DOHH2 (cell line): ENCODE measurements around the gene LIPA.

Source experiments
- H3F3A ChIP-seq: fragments of 200-600 bp; sonication (generic), shearing (Covaris generic); 2 replicates; pipeline ENCODE4 v1.6.0; 2016; ENCODE audit warnings: antibody characterized with exemption, mild to moderate bottlenecking; ENCODE audit not compliant: control insufficient read depth, insufficient read depth
- H3K27ac ChIP-seq: fragments of 200-600 bp; sonication (generic); 2 replicates; pipeline ENCODE4 v1.5.1; 2014; ENCODE audit warnings: low read depth, mild to moderate bottlenecking, low read length, moderate library complexity
- H3K27me3 ChIP-seq: fragments of 200-600 bp; sonication (generic); 2 replicates; pipeline ENCODE4 v1.6.1; 2014; ENCODE audit warnings: mild to moderate bottlenecking, low read length, mixed read lengths; ENCODE audit not compliant: control insufficient read depth
- H3K36me3 ChIP-seq: fragments of 200-600 bp; sonication (generic); 2 replicates; pipeline ENCODE4 v1.6.1; 2014; ENCODE audit warnings: mild to moderate bottlenecking, low read length, moderate library complexity, mixed read lengths; ENCODE audit not compliant: control insufficient read depth
- H3K4me1 ChIP-seq: fragments of 200-600 bp; sonication (generic); 2 replicates; pipeline ENCODE4 v1.6.1; 2014; ENCODE audit warnings: mild to moderate bottlenecking, low read length, mixed read lengths; ENCODE audit not compliant: control insufficient read depth
- H3K4me2 ChIP-seq: fragments of 200-600 bp; sonication (generic); 2 replicates; pipeline ENCODE4 v1.6.0; 2014; ENCODE audit warnings: mild to moderate bottlenecking, low read length, moderate library complexity
- H3K4me3 ChIP-seq: fragments of 200-600 bp; sonication (generic); 2 replicates; pipeline ENCODE4 v1.5.1; 2014; ENCODE audit warnings: mild to moderate bottlenecking, low read length, mixed read lengths
- H3K79me2 ChIP-seq: fragments of 200-600 bp; sonication (generic); 2 replicates; pipeline ENCODE4 v1.6.1; 2014; ENCODE audit warnings: mild to moderate bottlenecking, low read length, mixed read lengths; ENCODE audit not compliant: control insufficient read depth
- H3K9me2 ChIP-seq: fragments of 200-600 bp; sonication (generic); replicated peaks from 2 replicates; pipeline ENCODE4 v1.6.1; 2014; ENCODE audit warnings: mild to moderate bottlenecking, low read length, mixed read lengths; ENCODE audit not compliant: control insufficient read depth
- H3K9me3 ChIP-seq: fragments of 200-600 bp; sonication (generic); 2 replicates; pipeline ENCODE4 v1.6.1; 2014; ENCODE audit warnings: antibody characterized with exemption, low read length, mixed read lengths; ENCODE audit not compliant: control insufficient read depth, insufficient read depth
- H4K20me1 ChIP-seq: fragments of 200-600 bp; sonication (generic); 2 replicates; pipeline ENCODE4 v1.6.0; 2014; ENCODE audit warnings: low read depth, mild to moderate bottlenecking, antibody characterized with exemption, low read length, moderate library complexity; ENCODE audit not compliant: control insufficient read depth, insufficient read depth
- CTCF ChIP-seq: fragments of 200-600 bp; sonication (generic); IDR thresholded peaks from one replicate; pipeline ENCODE4 v1.5.1; 2014; ENCODE audit warnings: antibody characterized with exemption, mild to moderate bottlenecking, low read depth, low read length; ENCODE audit not compliant: poor library complexity, severe bottlenecking
- EZH2phosphoT487 ChIP-seq: fragments of 200-600 bp; sonication (generic); IDR thresholded peaks from 2 replicates; pipeline ENCODE4 v1.6.1; 2017; ENCODE audit warnings: borderline replicate concordance, mild to moderate bottlenecking, antibody characterized with exemption, low read length, moderate library complexity, mixed read lengths

LIPA gene

DNA sequence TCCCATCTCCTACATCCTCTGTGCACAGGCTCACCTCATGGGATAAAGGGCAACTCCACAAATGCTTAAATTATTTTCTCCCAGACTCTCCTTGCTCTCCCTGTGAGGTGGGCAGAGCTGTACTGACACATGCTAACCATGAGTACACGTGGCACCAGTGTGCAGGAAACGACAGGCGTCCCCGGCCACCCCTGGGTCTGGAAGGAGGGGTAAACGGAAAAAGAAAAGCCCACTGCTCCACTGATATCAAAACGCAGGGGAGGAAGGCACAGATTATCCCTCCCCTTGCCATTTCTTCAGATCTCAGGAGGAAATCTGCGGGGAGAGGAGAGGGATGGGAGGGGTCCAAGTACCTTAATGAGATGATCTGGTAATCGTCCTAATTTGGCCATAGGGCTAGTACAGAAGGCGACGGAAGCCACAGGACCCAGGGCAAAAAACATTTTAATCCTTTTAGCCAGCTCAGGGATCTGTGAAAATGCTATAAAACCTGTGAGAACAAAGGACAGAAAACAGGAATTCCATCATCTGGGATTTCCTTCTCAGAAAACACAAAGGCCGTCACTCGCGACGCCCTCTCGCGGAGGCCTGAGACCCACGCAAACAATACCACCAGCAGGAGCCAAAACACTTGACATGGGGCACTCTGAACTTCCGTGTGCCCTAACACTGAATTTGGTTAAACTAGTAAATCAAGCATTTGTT lies 26.7 kb downstream of the LIPA start:
- Histone ChIP-seq H3F3A (no peaks in the 10 kb centered on the region), H3K4me2 (no peak overlapping the region), H3K79me2 (no peaks in the 10 kb centered on the region), H3K36me3 (no peaks in the 10 kb centered on the region), H3K9me2 (no peaks in the 10 kb centered on the region), H3K9me3 (no peaks in the 10 kb centered on the region), H3K4me1 (no peaks in the 10 kb centered on the region), H3K4me3 (no peak overlapping the region), H3K27me3 (no peaks in the 10 kb centered on the region), H3K27ac (no peak overlapping the region), H4K20me1 (no peaks in the 10 kb centered on the region)
- no peak for TF ChIP-seq EZH2phosphoT487

DNA sequence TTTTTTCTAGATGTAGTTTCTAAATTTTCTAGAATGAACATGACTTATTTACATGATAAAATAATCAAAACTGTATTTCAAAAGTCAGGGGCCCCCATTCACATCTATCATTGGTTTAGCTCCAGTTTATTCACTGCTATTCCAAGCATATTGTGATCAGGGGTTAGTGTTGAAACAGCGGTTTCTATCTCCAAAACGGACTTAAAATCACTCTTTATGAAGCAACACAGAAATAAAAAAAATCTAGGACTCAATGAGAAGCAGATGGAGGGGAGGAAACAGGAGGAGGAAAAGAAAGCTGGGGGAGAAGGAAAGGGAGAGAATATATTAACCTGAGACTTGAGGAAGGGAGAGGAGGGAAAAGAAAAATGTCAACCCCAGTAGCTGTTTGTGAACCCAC lies 29.7 kb downstream of the LIPA start:
- TF ChIP-seq CTCF (no peak), EZH2phosphoT487 (no peak)
- Histone ChIP-seq H4K20me1 (no peaks in the 10 kb centered on the region), H3K27ac (no peak overlapping the region), H3K9me3 (no peaks in the 10 kb centered on the region), H3K79me2 (no peaks in the 10 kb centered on the region), H3F3A (peaks cover 5% of the 10 kb centered on the region; the same call in 1 of the 2 replicates), H3K9me2 (no peaks in the 10 kb centered on the region), H3K4me3 (no peak overlapping the region), H3K4me1 (peaks cover 7% of the 10 kb centered on the region), H3K27me3 (no peaks in the 10 kb centered on the region), H3K4me2 (no peak overlapping the region), H3K36me3 (no peaks in the 10 kb centered on the region)

- H3F3A ChIP-seq: peaks cover 5% of the 10 kb centered on the region; the same call in 1 of the 2 replicates
- H3K4me2 ChIP-seq: no peak overlapping the region
- no peaks in the 10 kb centered on the region for H3K9me2 ChIP-seq
- H3K9me3 ChIP-seq: no peaks in the 10 kb centered on the region
- no peak overlapping the region for H3K4me3 ChIP-seq
- H3K4me1 ChIP-seq: peaks cover 7% of the 10 kb centered on the region
- H3K27me3 ChIP-seq: no peaks in the 10 kb centered on the region
- no peak overlapping the region for H3K27ac ChIP-seq
- H3K79me2 ChIP-seq: no peaks in the 10 kb centered on the region
- no peaks in the 10 kb centered on the region for H4K20me1 ChIP-seq
- H3K36me3 ChIP-seq: no peaks in the 10 kb centered on the region
- no peak for TF ChIP-seq EZH2phosphoT487
- TF ChIP-seq CTCF: no peak
These were observed 31.9 kb downstream of the LIPA start for GRCh38 chr10:89219513-89220218.
